AG04449 (cell line): ENCODE measurements around the gene GFY.
"Not testable (repeated sequence)": the region's sequence is repeated elsewhere in the genome, so short reads cannot be mapped to it uniquely, and the experiment has no call there.

Experiments
- CTCF ChIA-PET: fragments of 350-600 bp; formaldehyde crosslinking; extraction: SDS; loops from one replicate; lab custom pipeline; 2021; ENCODE audit warnings: antibody characterized with exemption; lab: Yijun Ruan, JAX
- POLR2A ChIA-PET: fragments of 400-600, 350-600 bp; formaldehyde crosslinking; extraction: SDS; loops from one replicate; lab custom pipeline; 2020; ENCODE audit warnings: antibody characterized with exemption, inconsistent platforms; lab: Yijun Ruan, JAX
- DNase-seq: peaks from one replicate; pipeline ENCODE4 v3.0.0-alpha.2; 2010; ENCODE audit warnings: low read depth, low spot score
- H3K4me3 ChIP-seq: 2 replicates; pipeline ENCODE4 v1.5.1; 2011; ENCODE audit warnings: low read depth, mild to moderate bottlenecking, control low read depth, low read length
- CTCF ChIP-seq: IDR thresholded peaks from one replicate; pipeline ENCODE4 v1.5.1; 2011; ENCODE audit warnings: mild to moderate bottlenecking, moderate library complexity, low read length, control low read depth, inconsistent platforms; ENCODE audit not compliant: insufficient read depth; ENCODE audit errors: missing control alignments

GFY gene

GRCh38 chr19:49442771-49443365 lies 17.7 kb downstream of the GFY start:
- H3K4me3 ChIP-seq: peak overlapping the region; percentile 69
- ChIA-PET POLR2A (no interaction called here), CTCF (interaction anchor here (0.6 to 2.3 kb wide), 8 partner anchors 9 to 217 kb away, joined by 3 to 21 read pairs (median 3); partner anchors contain the start of genes ALDH16A1 and PTH2)
- no peak for DNase-seq
- no peak for TF ChIP-seq CTCF

GRCh38 chr19:49443366-49444099 lies 18.3 kb downstream of the GFY start:
- TF ChIP-seq CTCF: peak; percentile 99
- ChIA-PET POLR2A (no interaction called here), CTCF (interaction anchor here (0.6 to 5.6 kb wide), 12 partner anchors 10 to 217 kb away, joined by 3 to 50 read pairs (median 4); partner anchors contain the start of genes ALDH16A1 and PTH2)
- H3K4me3 ChIP-seq: peak overlapping the region; percentile 69
- DNase-seq: peak; percentile 50

GRCh38 chr19:49444100-49444700 lies 19.0 kb downstream of the GFY start:
- H3K4me3 ChIP-seq, POLR2A ChIA-PET, DNase-seq: not testable (repeated sequence)
- CTCF ChIA-PET: interaction anchor here (0.6 to 5.6 kb wide), 13 partner anchors 8 to 222 kb away, joined by 3 to 50 read pairs (median 3); no protein-coding TSS in a partner anchor

- ChIA-PET POLR2A (no interaction called here), CTCF (interaction anchor here (0.6 to 5.6 kb wide), 7 partner anchors 10 to 220 kb away, joined by 3 to 50 read pairs (median 3); no protein-coding TSS in a partner anchor)
- no peak for TF ChIP-seq CTCF
- DNase-seq: no peak
- no peak overlapping the region for H3K4me3 ChIP-seq
Observed at GRCh38 chr19:49445997-49446396, 20.8 kb downstream of the GFY start.

GRCh38 chr19:49447485-49448431 lies 22.6 kb downstream of the GFY start:
- POLR2A ChIA-PET: no interaction called here

More at GRCh38 chr19:49447485-49448431, 22.6 kb downstream of the GFY start:
- CTCF ChIA-PET: interaction anchor here (1.6 to 5.6 kb wide), 3 partner anchors 26 to 147 kb away, joined by 3 to 50 read pairs (median 5); no protein-coding TSS in a partner anchor
- no peak for DNase-seq
- H3K4me3 ChIP-seq: no peak overlapping the region
- TF ChIP-seq CTCF: no peak
